Trophoblast cell (in vitro differentiated cells and primary cell): ENCODE measurements around the gene FCAMR. TPM values are rescaled to one million over a fixed set of nuclear protein-coding genes. Genes with fewer than 3 reads are reported as not detected.

ENCODE experiments used
- DNase-seq, 2 donors: peaks; one replicate each; pipeline ENCODE4 v3.0.0-alpha.2; 2016
- H2AFZ ChIP-seq: 2 replicates; pipeline ENCODE4 v1.6.1; 2013; ENCODE audit warnings: low read length, moderate library complexity, mild to moderate bottlenecking; ENCODE audit not compliant: insufficient read depth, poor library complexity
- H2AK5ac ChIP-seq: 2 replicates; pipeline ENCODE4 v1.6.1; 2013; ENCODE audit warnings: mild to moderate bottlenecking, low read length
- H2BK120ac ChIP-seq: 2 replicates; pipeline ENCODE4 v1.6.1; 2013; ENCODE audit warnings: low read length, mild to moderate bottlenecking, moderate library complexity; ENCODE audit not compliant: insufficient read depth, poor library complexity
- H2BK12ac ChIP-seq: 2 replicates; pipeline ENCODE4 v1.6.1; 2013; ENCODE audit warnings: mild to moderate bottlenecking, low read length, moderate library complexity
- H2BK5ac ChIP-seq: 2 replicates; pipeline ENCODE4 v1.6.1; 2013; ENCODE audit warnings: low read length, low read depth, moderate library complexity, mild to moderate bottlenecking; ENCODE audit not compliant: poor library complexity
- H3K14ac ChIP-seq: 2 replicates; pipeline ENCODE4 v1.6.1; 2013; ENCODE audit warnings: mild to moderate bottlenecking, low read length
- H3K18ac ChIP-seq: 2 replicates; pipeline ENCODE4 v1.6.1; 2013; ENCODE audit warnings: mild to moderate bottlenecking, low read length
- H3K23ac ChIP-seq: 2 replicates; pipeline ENCODE4 v1.6.1; 2013; ENCODE audit warnings: low read length
- H3K27ac ChIP-seq: 2 replicates; pipeline ENCODE4 v1.5.1; 2013; ENCODE audit warnings: low read depth, mild to moderate bottlenecking, inconsistent platforms, low read length, moderate library complexity
- H3K27me3 ChIP-seq: 2 replicates; pipeline ENCODE4 v1.6.1; 2013; ENCODE audit warnings: inconsistent platforms, mild to moderate bottlenecking, low read length, moderate library complexity; ENCODE audit not compliant: insufficient read depth
- H3K36me3 ChIP-seq, 2 experiments: 1 replicate in 1 of 2; 2 replicates in 1 of 2; pipeline ENCODE4 v1.6.1; 2013; ENCODE audit warnings: low read length in 2 of 2, mild to moderate bottlenecking in 2 of 2, moderate library complexity in 1 of 2; ENCODE audit not compliant: insufficient read depth in 2 of 2, control insufficient read depth in 1 of 2
- H3K4ac ChIP-seq: 2 replicates; pipeline ENCODE4 v1.6.1; 2013; ENCODE audit warnings: low read depth, mild to moderate bottlenecking, low read length, moderate library complexity
- H3K4me1 ChIP-seq, 2 experiments: 1 replicate in 1 of 2; 2 replicates in 1 of 2; pipeline ENCODE4 v1.6.1; 2013; ENCODE audit warnings: low read length in 2 of 2, mild to moderate bottlenecking in 2 of 2, moderate library complexity in 1 of 2; ENCODE audit not compliant: insufficient read depth in 2 of 2, control insufficient read depth in 1 of 2
- H3K4me2 ChIP-seq: 2 replicates; pipeline ENCODE4 v1.6.1; 2013; ENCODE audit warnings: inconsistent platforms, mild to moderate bottlenecking, low read length, moderate library complexity
- H3K4me3 ChIP-seq: 2 replicates; pipeline ENCODE4 v1.5.1; 2013; ENCODE audit warnings: mild to moderate bottlenecking, low read depth, low read length, inconsistent platforms
- H3K79me1 ChIP-seq: one replicate; pipeline ENCODE4 v1.6.1; 2013; ENCODE audit warnings: low read length
- H3K79me2 ChIP-seq: 2 replicates; pipeline ENCODE4 v1.6.1; 2013; ENCODE audit warnings: low read length, mild to moderate bottlenecking; ENCODE audit not compliant: control insufficient read depth, insufficient read depth, poor library complexity
- H3K9ac ChIP-seq: 2 replicates; pipeline ENCODE4 v1.6.1; 2013; ENCODE audit warnings: mild to moderate bottlenecking, low read length
- H3K9me3 ChIP-seq: 2 replicates; pipeline ENCODE4 v1.6.1; 2013; ENCODE audit warnings: low read depth, mild to moderate bottlenecking, control low read depth, inconsistent platforms, low read length; ENCODE audit not compliant: insufficient read depth
- H4K12ac ChIP-seq: 2 replicates; pipeline ENCODE4 v1.6.1; 2013; ENCODE audit warnings: low read depth, mild to moderate bottlenecking, low read length, moderate library complexity
- H4K8ac ChIP-seq: 2 replicates; pipeline ENCODE4 v1.6.1; 2013; ENCODE audit warnings: low read depth, mild to moderate bottlenecking, low read length, moderate library complexity
- H4K91ac ChIP-seq: one replicate; pipeline ENCODE4 v1.6.1; 2013; ENCODE audit warnings: low read depth, mild to moderate bottlenecking, low read length, moderate library complexity
- WGBS: extraction: QIAGEN DNeasy Blood & Tissue Kit; methylation state at CpG from one replicate; pipeline ENCODE4 v1.1.7; 2013; ENCODE audit warnings: missing lambda C conversion rate; ENCODE audit not compliant: insufficient read length, insufficient coverage; ENCODE audit errors: extremely low coverage; 5-methylcytosine and 5-hydroxymethylcytosine counted together
- polyA plus RNA-seq: library from polyadenylated mRNA; stranded (reverse); fragments of 200-250 nt; gene quantifications from 2 replicates; pipeline ENCODE4 v1.2.3, GENCODE V29; 2013

The FCAMR gene, protein sequence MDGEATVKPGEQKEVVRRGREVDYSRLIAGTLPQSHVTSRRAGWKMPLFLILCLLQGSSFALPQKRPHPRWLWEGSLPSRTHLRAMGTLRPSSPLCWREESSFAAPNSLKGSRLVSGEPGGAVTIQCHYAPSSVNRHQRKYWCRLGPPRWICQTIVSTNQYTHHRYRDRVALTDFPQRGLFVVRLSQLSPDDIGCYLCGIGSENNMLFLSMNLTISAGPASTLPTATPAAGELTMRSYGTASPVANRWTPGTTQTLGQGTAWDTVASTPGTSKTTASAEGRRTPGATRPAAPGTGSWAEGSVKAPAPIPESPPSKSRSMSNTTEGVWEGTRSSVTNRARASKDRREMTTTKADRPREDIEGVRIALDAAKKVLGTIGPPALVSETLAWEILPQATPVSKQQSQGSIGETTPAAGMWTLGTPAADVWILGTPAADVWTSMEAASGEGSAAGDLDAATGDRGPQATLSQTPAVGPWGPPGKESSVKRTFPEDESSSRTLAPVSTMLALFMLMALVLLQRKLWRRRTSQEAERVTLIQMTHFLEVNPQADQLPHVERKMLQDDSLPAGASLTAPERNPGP
- polyA plus RNA-seq = 0.01 TPM in 1 of 2 replicates, not detected in the other

DNA sequence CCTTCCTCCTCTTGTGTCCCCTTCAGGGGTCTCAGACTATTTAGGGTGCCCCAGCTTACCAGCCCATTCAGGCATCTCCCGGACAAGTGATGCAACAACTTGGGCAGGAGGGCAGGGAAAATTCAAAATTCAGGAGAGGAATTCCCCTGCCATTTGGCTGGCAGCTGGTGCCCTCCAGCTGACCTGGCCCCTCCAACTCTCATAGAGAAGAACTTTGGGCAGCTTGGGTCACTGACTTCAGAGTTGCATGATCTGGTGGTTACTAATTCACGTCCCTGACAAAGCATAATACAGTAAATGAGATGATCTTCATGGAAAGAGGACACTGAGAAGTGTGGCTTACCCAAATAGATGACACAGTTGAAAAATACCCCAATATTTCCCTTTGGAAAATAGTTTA lies at the start of gene FCAMR:
Gene FCAMR (minus strand): TSS at position 15 of the 400 bp plus-strand sequence. CDS start 335 bp downstream, outside the sequence.
- Histone ChIP-seq H2BK5ac (no peak within 1 kb of the TSS), H3K4ac (no peak within 1 kb of the TSS), H3K79me2 (no peaks in the 10 kb centered on the region), H4K8ac (no peak within 1 kb of the TSS), H3K14ac (no peak within 1 kb of the TSS), H3K4me3 (no peak within 1 kb of the TSS), H3K9me3 (no peaks in the 10 kb centered on the region), H3K79me1 (no peaks in the 10 kb centered on the region), H3K18ac (no peak within 1 kb of the TSS), H3K27me3 (no peaks in the 10 kb centered on the region), H2BK12ac (no peak within 1 kb of the TSS), H2AFZ (no peak within 1 kb of the TSS), H3K27ac (no peak within 1 kb of the TSS), H3K36me3 (no peaks in the 10 kb centered on the region), H3K4me1 (no peaks in the 10 kb centered on the region), H3K23ac (no peak within 1 kb of the TSS), H4K91ac (no peak within 1 kb of the TSS), H3K4me2 (no peak within 1 kb of the TSS), H4K12ac (no peak within 1 kb of the TSS), H3K9ac (no peak within 1 kb of the TSS), H2AK5ac (no peak within 1 kb of the TSS), H2BK120ac (no peak within 1 kb of the TSS)
- DNase-seq = no peak
- no CpG with 5 or more reads among the region's 2 CpGs for WGBS

DNA sequence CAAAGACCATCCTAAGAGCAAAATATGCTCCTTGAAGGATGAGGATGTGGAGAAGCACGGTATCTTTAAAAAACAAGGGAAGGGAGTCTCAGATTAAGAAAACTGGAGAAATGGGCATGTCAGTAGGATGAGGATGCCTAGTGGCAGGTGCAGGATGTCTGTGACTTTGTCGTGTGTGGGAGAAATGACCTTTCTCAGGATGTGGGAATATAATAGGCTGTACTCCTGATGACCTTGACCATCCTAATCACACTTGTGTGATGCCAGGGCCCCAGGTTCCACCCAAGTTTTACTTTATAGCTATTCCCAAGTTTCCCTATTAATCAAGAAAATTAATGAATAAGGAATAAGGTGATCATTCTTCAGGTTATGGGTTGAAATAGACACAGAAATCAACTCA lies 49.4 kb upstream of the FCAMR start:
- Histone ChIP-seq H4K8ac (no peak overlapping the region), H3K18ac (no peak overlapping the region), H4K91ac (no peak overlapping the region), H3K4me2 (no peak overlapping the region), H3K9me3 (no peaks in the 10 kb centered on the region), H3K36me3 (no peaks in the 10 kb centered on the region), H3K79me1 (peaks cover 2% of the 10 kb centered on the region), H3K4me1 (peaks cover 2 to 3% of the 10 kb centered on the region in 2 experiments), H2BK12ac (no peak overlapping the region), H2AFZ (no peak overlapping the region), H3K4me3 (no peak overlapping the region), H4K12ac (no peak overlapping the region), H2BK120ac (no peak overlapping the region), H3K27me3 (no peaks in the 10 kb centered on the region), H3K23ac (no peak overlapping the region), H3K27ac (no peak overlapping the region), H2BK5ac (no peak overlapping the region), H3K79me2 (no peaks in the 10 kb centered on the region), H3K4ac (no peak overlapping the region), H3K9ac (no peak overlapping the region), H3K14ac (no peak overlapping the region), H2AK5ac (no peak overlapping the region)
- no CpG with 5 or more reads among the region's 2 CpGs for WGBS
- no peak for DNase-seq

DNA sequence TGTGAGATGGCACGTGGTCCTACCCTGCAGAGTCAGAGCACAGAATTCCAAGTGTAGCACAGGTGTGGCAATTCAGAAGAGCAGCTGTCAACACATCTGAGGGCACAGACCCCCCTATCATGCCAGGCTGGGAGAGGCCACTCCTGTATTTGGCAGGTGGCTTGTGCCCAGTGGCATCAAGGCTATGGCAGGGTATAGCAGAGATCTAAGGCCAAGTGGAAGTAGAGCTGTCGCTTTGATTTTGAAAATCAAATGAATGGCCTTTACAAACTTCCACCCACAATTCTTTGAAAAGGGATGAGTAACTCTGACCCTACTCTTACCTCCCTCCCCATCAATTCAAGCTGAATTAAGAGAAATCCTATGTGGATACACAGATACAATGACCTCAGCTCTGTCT lies 48.9 kb upstream of the FCAMR start:
- no peak overlapping the region for H2AK5ac ChIP-seq
- no peak for DNase-seq
- H2BK5ac ChIP-seq = no peak overlapping the region
- H2BK120ac ChIP-seq = no peak overlapping the region
- no peak overlapping the region for H2BK12ac ChIP-seq
- no peak overlapping the region for H2AFZ ChIP-seq
- no peak overlapping the region for H3K14ac ChIP-seq
- H3K4me3 ChIP-seq = no peak overlapping the region
- H3K23ac ChIP-seq = no peak overlapping the region
- H3K36me3 ChIP-seq = no peaks in the 10 kb centered on the region
- no peak overlapping the region for H3K4me2 ChIP-seq
- no peak overlapping the region for H3K4ac ChIP-seq
- WGBS = no CpG with 5 or more reads among the region's 2 CpGs
- no peak overlapping the region for H4K8ac ChIP-seq
- H3K79me1 ChIP-seq = no peaks in the 10 kb centered on the region
- no peaks in the 10 kb centered on the region for H3K27me3 ChIP-seq
- no peak overlapping the region for H4K91ac ChIP-seq
- no peaks in the 10 kb centered on the region for H3K4me1 ChIP-seq
- H3K79me2 ChIP-seq = no peaks in the 10 kb centered on the region
- no peaks in the 10 kb centered on the region for H3K9me3 ChIP-seq
- H4K12ac ChIP-seq = no peak overlapping the region
- H3K9ac ChIP-seq = no peak overlapping the region
- no peak overlapping the region for H3K18ac ChIP-seq
- H3K27ac ChIP-seq = no peak overlapping the region

DNA sequence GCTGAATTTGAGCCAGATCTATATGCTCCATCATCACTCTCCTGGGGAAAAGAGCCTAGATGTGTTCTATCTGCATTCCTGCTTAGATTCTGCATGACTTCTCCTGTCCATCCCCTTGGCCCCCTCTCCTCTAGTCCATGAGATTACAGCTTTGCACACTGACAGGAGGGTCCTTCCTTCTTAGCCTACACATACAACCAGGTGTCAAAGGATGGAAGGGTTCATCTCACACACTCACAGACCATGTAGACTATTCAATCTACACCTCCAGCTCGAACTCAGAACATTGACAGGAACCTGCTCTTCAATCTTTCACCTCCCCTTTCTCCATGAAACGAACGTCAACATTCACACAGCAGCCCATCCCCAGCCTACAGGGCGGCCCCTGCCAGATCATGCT lies 48.4 kb upstream of the FCAMR start:
- no peak for DNase-seq
- H4K12ac ChIP-seq = no peak overlapping the region
- no peaks in the 10 kb centered on the region for H3K79me1 ChIP-seq
- H3K4me2 ChIP-seq = no peak overlapping the region
- no CpG with 5 or more reads among the region's 4 CpGs for WGBS
- no peak overlapping the region for H2BK120ac ChIP-seq
- H3K18ac ChIP-seq = no peak overlapping the region
- H4K91ac ChIP-seq = no peak overlapping the region
- H3K27ac ChIP-seq = no peak overlapping the region
- no peaks in the 10 kb centered on the region for H3K27me3 ChIP-seq
- H3K9ac ChIP-seq = no peak overlapping the region
- no peaks in the 10 kb centered on the region for H3K4me1 ChIP-seq
- H2AK5ac ChIP-seq = no peak overlapping the region
- H3K14ac ChIP-seq = no peak overlapping the region
- no peak overlapping the region for H2AFZ ChIP-seq
- no peak overlapping the region for H4K8ac ChIP-seq
- H3K79me2 ChIP-seq = no peaks in the 10 kb centered on the region
- no peak overlapping the region for H3K4me3 ChIP-seq
- H3K9me3 ChIP-seq = no peaks in the 10 kb centered on the region
- H3K4ac ChIP-seq = no peak overlapping the region
- no peak overlapping the region for H3K23ac ChIP-seq
- no peak overlapping the region for H2BK5ac ChIP-seq
- H2BK12ac ChIP-seq = no peak overlapping the region
- no peaks in the 10 kb centered on the region for H3K36me3 ChIP-seq
